Endometrial microvascular endothelial cells (primary cell): ENCODE data around the gene OR10G7. TPM values are rescaled to one million over a fixed set of nuclear protein-coding genes. Genes with fewer than 3 reads are reported as not detected.

Experiments
- in situ Hi-C: cut with HindIII; loops from 2 replicates; pipeline ENCODE4 v1.10.0; 2017; ENCODE audit warnings: low sequenced_read_pairs, low pct_unique_long_range_greater_than_20kb; ENCODE audit errors: inconsistent ontology term
- total RNA-seq: library from RNA; depleted of rRNA; stranded (reverse); fragments of >200 nt; gene quantifications from one replicate; pipeline ENCODE4 v1.2.3, GENCODE V29; 2015; ENCODE audit errors: inconsistent ontology term

OR10G7 gene
- total RNA-seq = not detected

- in situ Hi-C loops = no loop called here
Observed at GRCh38 chr11:124041254-124041653, at the start of gene OR10G7. Gene OR10G7 (minus strand): TSS chr11:124041325. CDS start chr11:124039001, 2,324 bp downstream.

- in situ Hi-C loops = no loop called here
Observed at GRCh38 chr11:124085997-124086846, 45.1 kb upstream of the OR10G7 start.

GRCh38 chr11:124085583-124085982 is 44.5 kb upstream of the OR10G7 start:
- in situ Hi-C loops = no loop called here

GRCh38 chr11:124082371-124082770 is 41.2 kb upstream of the OR10G7 start:
- in situ Hi-C loops = no loop called here

- in situ Hi-C loops = no loop called here
Observed at GRCh38 chr11:124081483-124081882, 40.4 kb upstream of the OR10G7 start.

- in situ Hi-C loops = no loop called here
Observed at GRCh38 chr11:124080327-124081001, 39.3 kb upstream of the OR10G7 start.

GRCh38 chr11:124079631-124080326 is 38.7 kb upstream of the OR10G7 start:
- in situ Hi-C loops = no loop called here

- in situ Hi-C loops = no loop called here
Observed at GRCh38 chr11:124078591-124078990, 37.5 kb upstream of the OR10G7 start.

- in situ Hi-C loops = no loop called here
Observed at GRCh38 chr11:124077266-124077665, 36.1 kb upstream of the OR10G7 start.

GRCh38 chr11:124075841-124076651 is 34.9 kb upstream of the OR10G7 start:
- in situ Hi-C loops = no loop called here

GRCh38 chr11:124075492-124075840 is 34.3 kb upstream of the OR10G7 start:
- in situ Hi-C loops = no loop called here

- in situ Hi-C loops = no loop called here
Observed at GRCh38 chr11:124074554-124074953, 33.4 kb upstream of the OR10G7 start.

GRCh38 chr11:124072147-124072546 is 31.0 kb upstream of the OR10G7 start:
- in situ Hi-C loops = no loop called here

- in situ Hi-C loops = no loop called here
Observed at GRCh38 chr11:124071623-124071948, 30.5 kb upstream of the OR10G7 start.

GRCh38 chr11:124070915-124071622 is 29.9 kb upstream of the OR10G7 start:
- in situ Hi-C loops = no loop called here

GRCh38 chr11:124069429-124070401 is 28.6 kb upstream of the OR10G7 start:
- in situ Hi-C loops = no loop called here

GRCh38 chr11:124068601-124069110 is 27.5 kb upstream of the OR10G7 start:
- in situ Hi-C loops = no loop called here
